ENCODE measurements around the gene PDIA5. TPM values are rescaled to one million over a fixed set of nuclear protein-coding genes. Genes with fewer than 3 reads are reported as not detected.
"Not testable (repeated sequence)": the region's sequence is repeated elsewhere in the genome, so short reads cannot be mapped to it uniquely, and the experiment has no call there.

The PDIA5 gene
- total RNA-seq, 1 donor from 2014 or later, result 29.4 TPM

DNA sequence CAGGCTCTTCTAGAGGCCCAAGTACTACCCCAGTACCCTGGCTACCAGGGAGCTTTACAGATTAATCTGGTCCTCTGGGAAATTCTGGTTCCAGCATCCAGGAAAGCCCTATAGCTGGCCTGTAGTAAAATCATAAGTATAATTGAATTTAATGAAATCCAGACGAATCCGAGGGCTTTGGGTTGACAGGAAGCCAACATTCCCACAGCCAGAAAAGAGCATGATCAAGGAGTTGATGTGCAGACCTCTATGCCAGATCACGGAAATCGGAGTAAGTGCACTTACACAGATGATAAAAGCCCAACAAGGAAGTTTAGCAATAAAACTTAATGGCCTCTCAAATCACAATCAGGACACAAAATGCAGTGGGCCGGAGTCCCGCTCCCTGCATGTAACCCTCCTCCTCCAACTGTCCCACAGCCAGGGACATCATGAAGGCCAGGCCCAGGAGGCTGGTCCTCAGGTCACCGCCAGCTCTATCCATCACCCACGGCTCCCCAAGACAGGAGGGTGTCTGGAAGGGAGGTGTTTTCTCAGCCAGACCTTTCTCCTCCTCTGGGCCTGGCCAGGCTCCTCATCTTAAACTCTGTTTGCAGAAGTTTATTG is 72.1 kb downstream of the PDIA5 start:
- intact Hi-C loops (cut with micrococcal nuclease), result no loop called here
- no peak overlapping the region for H3K27ac Mint-ChIP-seq
- H3K4me1 Mint-ChIP-seq, result no peaks in the 10 kb centered on the region
- peaks cover 10% of the 10 kb centered on the region for H3K36me3 Mint-ChIP-seq (ENCODE audit: low read depth)
- no peaks in the 10 kb centered on the region for H3K27me3 Mint-ChIP-seq
- H3K4me3 Mint-ChIP-seq, result no peak overlapping the region
- no peaks in the 10 kb centered on the region for H3K9me3 Mint-ChIP-seq
- no peak for DNase-seq

GRCh38 chr3:123139522-123139921 is 72.7 kb downstream of the PDIA5 start:
- Mint-ChIP-seq H3K4me1 (no peaks in the 10 kb centered on the region), H3K9me3 (no peaks in the 10 kb centered on the region), H3K4me3 (no peak overlapping the region), H3K27me3 (no peaks in the 10 kb centered on the region), H3K36me3 (ENCODE audit: low read depth) (peaks cover 8% of the 10 kb centered on the region), H3K27ac (peak overlapping the region; percentile 48)
- DNase-seq, result no peak
- intact Hi-C loops (cut with micrococcal nuclease), result no loop called here

- Mint-ChIP-seq H3K27me3 (no peaks in the 10 kb centered on the region), H3K4me3 (no peak overlapping the region), H3K4me1 (no peaks in the 10 kb centered on the region), H3K36me3 (ENCODE audit: low read depth) (peaks cover 10% of the 10 kb centered on the region), H3K27ac (no peak overlapping the region), H3K9me3 (no peaks in the 10 kb centered on the region)
- intact Hi-C loops (cut with micrococcal nuclease), result no loop called here
- DNase-seq, result no peak
These were observed 73.7 kb downstream of the PDIA5 start for GRCh38 chr3:123140550-123140949.

DNA sequence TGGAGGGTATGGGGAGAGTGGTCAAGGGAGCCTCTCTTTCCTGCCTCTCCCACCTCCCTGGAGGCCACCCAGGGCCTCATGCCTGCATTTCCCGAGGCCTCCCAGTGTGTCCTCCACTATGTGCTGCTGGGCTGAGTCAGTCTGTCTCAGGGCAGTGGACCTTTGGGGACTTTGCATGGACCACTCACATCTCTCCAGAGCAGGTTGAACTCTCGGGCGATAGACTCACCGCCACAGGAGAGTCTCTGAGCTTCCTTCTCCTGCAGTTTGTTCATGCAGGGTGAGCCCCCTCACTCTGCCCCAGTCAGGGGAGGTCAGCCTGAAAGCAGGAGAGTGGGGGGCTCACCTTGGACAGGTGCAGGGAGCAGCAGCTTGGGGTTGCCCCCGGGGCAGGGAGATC is 74.5 kb downstream of the PDIA5 start:
- no peaks in the 10 kb centered on the region for H3K4me1 Mint-ChIP-seq
- intact Hi-C loops (cut with micrococcal nuclease), result no loop called here
- H3K9me3 Mint-ChIP-seq, result no peaks in the 10 kb centered on the region
- no peaks in the 10 kb centered on the region for H3K27me3 Mint-ChIP-seq
- DNase-seq, result no peak
- no peak overlapping the region for H3K27ac Mint-ChIP-seq
- H3K36me3 Mint-ChIP-seq (ENCODE audit: low read depth), result peaks cover 13% of the 10 kb centered on the region
- H3K4me3 Mint-ChIP-seq, result no peak overlapping the region

DNA sequence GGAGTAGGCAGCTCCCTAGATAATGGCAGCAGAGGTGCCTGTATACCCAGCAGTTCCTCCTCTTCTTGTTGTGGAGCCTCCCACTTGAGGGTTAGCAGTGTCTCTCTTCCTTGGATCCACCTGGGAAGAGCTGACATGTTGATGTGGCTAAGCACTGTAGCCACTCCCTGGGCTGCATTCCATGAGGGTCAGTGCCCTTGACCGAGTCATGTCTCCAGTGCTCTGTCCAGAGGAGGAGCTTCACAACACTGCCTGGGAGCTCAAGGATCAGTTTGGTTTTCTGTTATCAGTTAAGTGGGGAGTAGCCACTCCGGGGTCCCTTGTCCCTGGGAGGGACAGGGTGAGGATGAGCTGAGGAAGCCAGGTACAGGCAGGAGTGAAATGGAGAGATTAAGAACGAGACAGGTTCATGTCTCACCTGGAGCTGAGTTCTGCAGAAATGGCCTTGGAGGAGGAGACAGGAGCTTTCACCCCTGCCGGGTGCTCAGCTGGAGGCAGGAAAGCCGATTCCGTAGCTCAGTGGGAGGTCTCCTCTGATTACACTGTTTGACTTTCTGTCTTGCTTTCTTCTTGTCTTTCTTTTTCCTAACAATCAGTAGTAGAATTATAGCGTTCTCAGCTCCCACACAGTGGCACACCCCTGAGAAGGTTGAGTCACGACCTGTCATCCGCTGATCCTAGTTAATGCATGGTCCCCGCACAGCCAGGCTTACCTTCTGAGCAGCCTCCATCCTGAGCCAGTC is 77.0 kb downstream of the PDIA5 start:
- Mint-ChIP-seq H3K4me3 (no peak overlapping the region), H3K27ac (no peak overlapping the region), H3K4me1 (no peaks in the 10 kb centered on the region), H3K36me3 (ENCODE audit: low read depth) (peaks cover 20% of the 10 kb centered on the region), H3K9me3 (peaks cover 2% of the 10 kb centered on the region), H3K27me3 (no peaks in the 10 kb centered on the region)
- no peak for DNase-seq
- intact Hi-C loops (cut with micrococcal nuclease), result no loop called here

DNA sequence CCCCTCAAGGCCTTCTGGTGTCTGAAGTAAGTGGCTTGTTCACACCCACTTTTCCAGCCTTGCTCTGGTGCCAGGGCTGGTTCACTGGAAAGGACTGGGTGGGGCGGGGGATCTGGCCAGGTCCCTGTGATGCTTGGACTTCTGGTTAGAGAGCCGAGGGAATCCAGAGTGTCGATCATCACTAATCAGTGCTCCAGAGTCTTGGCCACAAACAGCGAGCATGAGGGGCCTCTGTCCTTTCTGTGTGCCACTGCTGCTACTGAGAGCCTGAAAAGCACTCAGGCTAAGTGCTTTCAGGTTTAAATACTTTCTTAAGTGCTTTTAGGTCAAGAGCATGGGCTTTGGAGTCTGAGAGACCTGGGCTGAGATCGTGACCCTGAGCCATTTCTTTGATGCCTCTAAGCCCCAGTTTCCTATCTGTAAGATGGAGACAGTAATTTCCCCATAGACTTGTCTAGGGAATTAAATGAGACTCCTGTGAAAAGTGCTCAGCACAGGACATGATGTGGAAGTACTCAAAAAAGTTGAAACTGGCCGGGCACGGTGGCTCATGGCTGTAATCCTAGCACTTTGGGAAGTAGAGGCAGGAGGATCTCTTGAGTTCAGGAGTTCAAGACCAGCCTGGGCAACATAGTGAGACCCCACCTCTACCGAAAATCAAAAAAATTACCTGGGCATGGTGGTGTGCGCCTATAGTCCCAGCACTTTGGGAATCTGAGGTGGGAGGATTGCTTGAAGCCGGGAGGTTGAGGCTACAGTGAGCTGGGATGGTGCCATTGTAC is 81.1 kb downstream of the PDIA5 start:
- peaks cover 2% of the 10 kb centered on the region for H3K4me1 Mint-ChIP-seq
- peaks cover 9% of the 10 kb centered on the region for H3K9me3 Mint-ChIP-seq
- H3K4me3 Mint-ChIP-seq, result no peak overlapping the region
- no peak overlapping the region for H3K27ac Mint-ChIP-seq
- H3K27me3 Mint-ChIP-seq, result no peaks in the 10 kb centered on the region
- peaks cover 55% of the 10 kb centered on the region for H3K36me3 Mint-ChIP-seq (ENCODE audit: low read depth)
- DNase-seq, result no peak
- intact Hi-C loops (cut with micrococcal nuclease), result no loop called here

- Mint-ChIP-seq H3K27me3 (no peaks in the 10 kb centered on the region), H3K36me3 (ENCODE audit: low read depth) (peaks cover 57% of the 10 kb centered on the region), H3K27ac (no peak overlapping the region), H3K4me1 (peaks cover 2% of the 10 kb centered on the region), H3K4me3 (no peak overlapping the region), H3K9me3 (peaks cover 9% of the 10 kb centered on the region)
- DNase-seq, result no peak
- intact Hi-C loops (cut with micrococcal nuclease), result no loop called here
These were observed 81.9 kb downstream of the PDIA5 start for GRCh38 chr3:123148772-123149171.

DNA sequence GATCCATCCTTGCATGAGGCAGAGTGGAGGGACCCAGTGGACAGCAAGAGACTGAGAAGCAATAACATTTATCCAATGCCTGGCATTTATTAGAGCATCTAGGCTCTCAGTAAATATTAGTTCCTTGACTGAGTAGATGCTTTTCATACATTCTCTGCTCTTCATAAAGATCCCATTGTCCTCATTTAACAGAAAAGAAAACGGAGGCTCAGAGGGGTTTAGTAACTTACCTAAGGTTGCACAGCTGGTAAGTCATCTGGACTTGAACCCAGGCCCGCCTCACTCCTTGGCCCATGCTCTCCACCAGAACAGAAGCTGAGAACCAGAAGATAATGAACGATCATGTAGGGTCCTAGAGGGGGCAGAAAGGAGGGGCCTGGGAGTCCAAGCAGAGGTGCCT is 82.7 kb downstream of the PDIA5 start:
- Mint-ChIP-seq H3K4me3 (no peak overlapping the region), H3K27ac (no peak overlapping the region), H3K36me3 (ENCODE audit: low read depth) (peaks cover 56% of the 10 kb centered on the region), H3K4me1 (peaks cover 2% of the 10 kb centered on the region), H3K9me3 (peaks cover 9% of the 10 kb centered on the region), H3K27me3 (no peaks in the 10 kb centered on the region)
- DNase-seq, result no peak
- intact Hi-C loops (cut with micrococcal nuclease), result no loop called here

DNA sequence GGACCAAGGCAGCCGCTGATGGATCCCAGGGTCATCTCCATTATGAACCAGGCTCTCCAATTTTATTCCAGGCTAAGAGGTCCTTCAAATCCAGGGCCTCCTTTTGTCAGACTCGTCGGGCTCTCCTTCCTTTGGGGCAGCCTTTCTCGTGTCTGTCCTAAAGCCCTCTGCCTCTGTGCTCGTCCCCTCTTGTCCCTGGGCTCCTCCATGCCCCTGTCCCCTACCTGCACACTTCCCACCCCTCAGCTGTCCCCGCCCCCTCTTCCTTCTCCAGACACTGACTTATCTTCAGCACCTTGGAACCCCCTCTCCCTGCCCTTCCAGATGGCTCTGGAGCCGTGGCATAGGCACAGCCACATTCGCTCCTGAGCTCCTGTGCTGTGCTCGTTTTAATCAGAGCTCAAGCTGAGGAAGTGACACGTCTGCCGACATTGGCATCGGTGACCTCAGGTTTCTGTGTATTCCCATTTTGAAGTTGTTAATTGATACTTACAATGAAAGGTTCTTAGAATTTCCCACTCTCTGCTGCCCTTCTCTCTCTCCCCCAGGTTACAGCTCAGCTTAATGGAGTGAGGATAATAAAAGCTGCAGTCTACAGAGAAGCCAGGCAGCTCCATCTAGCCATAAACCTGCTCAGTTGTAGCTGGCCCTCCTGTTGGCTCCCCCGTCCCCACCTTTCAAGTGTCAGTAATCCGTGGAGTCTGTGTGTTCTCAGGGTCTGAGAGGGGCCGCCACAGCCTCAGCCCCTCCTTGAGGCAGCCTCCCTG is 83.8 kb downstream of the PDIA5 start:
- H3K27ac Mint-ChIP-seq, result no peak overlapping the region
- H3K9me3 Mint-ChIP-seq, result peaks cover 9% of the 10 kb centered on the region
- H3K27me3 Mint-ChIP-seq, result no peaks in the 10 kb centered on the region
- no peak overlapping the region for H3K4me3 Mint-ChIP-seq
- intact Hi-C loops (cut with micrococcal nuclease), result no loop called here
- DNase-seq, result no peak
- peaks cover 2% of the 10 kb centered on the region for H3K4me1 Mint-ChIP-seq
- H3K36me3 Mint-ChIP-seq (ENCODE audit: low read depth), result peaks cover 54% of the 10 kb centered on the region

DNA sequence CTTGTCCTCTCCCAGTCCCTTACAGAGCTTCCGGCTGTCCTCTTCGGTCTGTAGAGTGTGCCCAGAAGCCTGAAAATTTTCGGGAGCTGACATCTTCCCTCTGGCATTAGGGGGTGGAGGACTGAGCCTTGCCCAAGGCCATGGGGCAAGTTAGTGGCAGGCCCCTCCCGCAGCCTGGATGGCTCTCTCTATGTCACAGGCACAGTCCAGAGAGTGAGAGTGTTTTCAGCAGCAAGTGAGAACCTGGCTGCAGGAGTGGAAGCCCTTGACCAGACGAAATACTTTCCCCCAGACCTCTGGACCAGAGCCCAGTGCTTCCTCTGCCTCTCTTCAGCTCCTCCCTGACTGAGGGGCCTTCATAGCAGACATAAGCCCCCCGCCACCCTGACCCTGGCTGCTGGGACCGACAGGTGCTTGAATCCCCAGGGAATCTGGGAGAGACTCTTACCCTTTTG is 84.5 kb downstream of the PDIA5 start:
- peaks cover 52% of the 10 kb centered on the region for H3K36me3 Mint-ChIP-seq (ENCODE audit: low read depth)
- peak overlapping the region; percentile 54 for H3K27ac Mint-ChIP-seq
- DNase-seq, result no peak
- peaks cover 9% of the 10 kb centered on the region for H3K9me3 Mint-ChIP-seq
- H3K4me1 Mint-ChIP-seq, result peaks cover 2% of the 10 kb centered on the region
- H3K27me3 Mint-ChIP-seq, result no peaks in the 10 kb centered on the region
- intact Hi-C loops (cut with micrococcal nuclease), result no loop called here
- H3K4me3 Mint-ChIP-seq, result no peak overlapping the region

DNA sequence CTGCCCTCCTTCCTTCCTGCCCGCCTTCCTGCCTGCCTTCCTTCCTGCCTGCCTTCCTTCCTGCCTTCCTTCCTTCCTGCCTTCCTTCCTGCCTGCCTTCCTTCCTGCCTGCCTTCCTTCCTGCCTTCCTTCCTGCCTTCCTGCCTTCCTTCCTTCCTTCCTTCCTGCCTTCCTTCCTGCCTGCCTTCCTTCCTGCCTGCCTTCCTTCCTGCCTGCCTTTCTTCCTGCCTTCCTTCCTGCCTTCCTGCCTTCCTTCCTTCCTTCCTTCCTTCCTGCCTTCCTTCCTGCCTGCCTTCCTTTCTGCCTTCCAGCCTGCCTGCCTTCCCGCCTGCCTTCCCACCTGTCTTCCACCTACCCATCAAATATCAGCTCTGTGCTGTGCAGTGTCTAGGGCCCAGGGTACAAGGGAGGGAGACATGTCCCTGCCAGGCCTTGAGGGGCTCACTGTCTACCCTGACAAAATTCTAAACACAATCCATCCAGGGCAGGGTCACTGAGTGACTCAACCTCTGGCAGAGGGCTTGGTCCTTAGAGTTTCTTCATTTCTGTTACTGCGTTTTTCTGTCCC is 85.1 kb downstream of the PDIA5 start:
- DNase-seq; H3K4me3 Mint-ChIP-seq; H3K27me3 Mint-ChIP-seq; H3K9me3 Mint-ChIP-seq; intact Hi-C loops (cut with micrococcal nuclease); H3K4me1 Mint-ChIP-seq: not testable (repeated sequence)
- H3K27ac Mint-ChIP-seq, result peak overlapping the region; percentile 54
- peaks cover 51% of the 10 kb centered on the region for H3K36me3 Mint-ChIP-seq (ENCODE audit: low read depth)

DNA sequence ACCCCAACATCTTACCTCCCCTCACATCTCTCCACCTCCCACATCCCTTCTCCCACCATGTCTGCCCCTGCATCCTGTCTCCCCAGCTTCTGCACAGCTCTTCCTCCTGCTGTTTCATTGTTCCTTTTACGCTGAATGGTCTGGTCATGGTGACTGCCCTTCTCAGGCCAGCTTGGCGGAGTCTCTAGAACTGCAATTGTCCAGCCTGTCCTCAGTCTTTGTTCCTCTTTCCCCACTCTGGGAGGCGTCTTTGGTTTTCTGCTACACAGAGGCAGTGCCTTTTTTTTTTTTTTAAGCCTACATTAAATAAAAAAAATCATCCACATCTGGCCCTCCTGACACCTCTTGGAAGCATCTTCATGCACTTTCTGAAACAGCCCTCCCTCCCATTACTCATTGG is 85.9 kb downstream of the PDIA5 start:
- Mint-ChIP-seq H3K4me3 (no peak overlapping the region), H3K27ac (peak overlapping the region; percentile 7), H3K27me3 (no peaks in the 10 kb centered on the region), H3K36me3 (ENCODE audit: low read depth) (peaks cover 48% of the 10 kb centered on the region), H3K9me3 (peaks cover 9% of the 10 kb centered on the region), H3K4me1 (peaks cover 2% of the 10 kb centered on the region)
- intact Hi-C loops (cut with micrococcal nuclease), result no loop called here
- DNase-seq, result no peak

- no peaks in the 10 kb centered on the region for H3K27me3 Mint-ChIP-seq
- no peak for DNase-seq
- peaks cover 50% of the 10 kb centered on the region for H3K36me3 Mint-ChIP-seq (ENCODE audit: low read depth)
- no peak overlapping the region for H3K4me3 Mint-ChIP-seq
- peaks cover 9% of the 10 kb centered on the region for H3K9me3 Mint-ChIP-seq
- H3K27ac Mint-ChIP-seq, result no peak overlapping the region
- intact Hi-C loops (cut with micrococcal nuclease), result no loop called here
- H3K4me1 Mint-ChIP-seq, result peaks cover 4% of the 10 kb centered on the region
These were observed 86.5 kb downstream of the PDIA5 start for GRCh38 chr3:123153125-123154019.
